Activated CD8-positive, alpha-beta memory T cell treated with anti-CD3 and anti-CD28 coated beads for 24 hours (primary cell): ENCODE measurements around the gene EFCAB8.
"Not testable (repeated sequence)": the region's sequence is repeated elsewhere in the genome, so short reads cannot be mapped to it uniquely, and the experiment has no call there.

Experiments
- DNase-seq: peaks from one replicate; pipeline ENCODE4 v3.0.0-alpha.2; 2020

EFCAB8 gene

GRCh38 chr20:32960222-32960518 is 101.4 kb downstream of the EFCAB8 start:
- no peak for DNase-seq

- no peak for DNase-seq
Measured at GRCh38 chr20:32960849-32961731, 102.4 kb downstream of the EFCAB8 start.

GRCh38 chr20:32962053-32962452 is 103.3 kb downstream of the EFCAB8 start:
- DNase-seq: no peak

- not testable (repeated sequence) for DNase-seq
Measured at GRCh38 chr20:32962646-32963045, 103.9 kb downstream of the EFCAB8 start.

GRCh38 chr20:32963176-32963575 is 104.5 kb downstream of the EFCAB8 start:
- DNase-seq: no peak

- DNase-seq: no peak
Measured at GRCh38 chr20:32964575-32964974, 105.9 kb downstream of the EFCAB8 start.

GRCh38 chr20:32965115-32965514 is 106.4 kb downstream of the EFCAB8 start:
- DNase-seq: peak; percentile 55

- peak; percentile 68 for DNase-seq
Measured at GRCh38 chr20:32965581-32966373, 107.1 kb downstream of the EFCAB8 start.

GRCh38 chr20:32966382-32966781 is 107.7 kb downstream of the EFCAB8 start:
- peak; percentile 57 for DNase-seq

- DNase-seq: peak; percentile 77
Measured at GRCh38 chr20:32966881-32967781, 108.4 kb downstream of the EFCAB8 start.

- peak; percentile 80 for DNase-seq
Measured at GRCh38 chr20:32967961-32968457, 109.3 kb downstream of the EFCAB8 start.

GRCh38 chr20:32968478-32969241 is 109.9 kb downstream of the EFCAB8 start:
- DNase-seq: peak; percentile 71

- DNase-seq: peak; percentile 66
Measured at GRCh38 chr20:32969356-32970114, 110.8 kb downstream of the EFCAB8 start.

GRCh38 chr20:32970115-32970972 is 111.6 kb downstream of the EFCAB8 start:
- no peak for DNase-seq

GRCh38 chr20:32970973-32971300 is 112.2 kb downstream of the EFCAB8 start:
- DNase-seq: peak; percentile 73

- DNase-seq: peak; percentile 85
Measured at GRCh38 chr20:32971703-32972161, 113.0 kb downstream of the EFCAB8 start.

GRCh38 chr20:32972181-32973076 is 113.7 kb downstream of the EFCAB8 start:
- peak; percentile 88 for DNase-seq

GRCh38 chr20:32973077-32973717 is 114.5 kb downstream of the EFCAB8 start:
- DNase-seq: no peak
